Rectal smooth muscle tissue (tissue), 1 donor: Measurements from ENCODE around the gene FAM149B1.
A peak's percentile ranks its signal among the peaks of the same experiment; 100 is the strongest.
"Not testable (repeated sequence)": the region's sequence is repeated elsewhere in the genome, so short reads cannot be mapped to it uniquely, and the experiment has no call there.

Source experiments
- H3K27ac ChIP-seq: one replicate; pipeline ENCODE4 v1.7.0; 2013; ENCODE audit warnings: low read depth, low read length, inconsistent platforms
- H3K27me3 ChIP-seq: one replicate; pipeline ENCODE4 v1.7.0; 2013; ENCODE audit warnings: low read length; ENCODE audit not compliant: control insufficient read depth, insufficient read depth
- H3K36me3 ChIP-seq: one replicate; pipeline ENCODE4 v1.7.0; 2013; ENCODE audit warnings: low read length; ENCODE audit not compliant: control insufficient read depth, insufficient read depth
- H3K4me1 ChIP-seq: one replicate; pipeline ENCODE4 v1.7.0; 2013; ENCODE audit warnings: low read length; ENCODE audit not compliant: control insufficient read depth, insufficient read depth
- H3K4me3 ChIP-seq: one replicate; pipeline ENCODE4 v1.7.0; 2013; ENCODE audit warnings: low read length
- H3K9ac ChIP-seq: one replicate; pipeline ENCODE4 v1.7.0; 2013; ENCODE audit warnings: low read length

FAM149B1 gene

DNA sequence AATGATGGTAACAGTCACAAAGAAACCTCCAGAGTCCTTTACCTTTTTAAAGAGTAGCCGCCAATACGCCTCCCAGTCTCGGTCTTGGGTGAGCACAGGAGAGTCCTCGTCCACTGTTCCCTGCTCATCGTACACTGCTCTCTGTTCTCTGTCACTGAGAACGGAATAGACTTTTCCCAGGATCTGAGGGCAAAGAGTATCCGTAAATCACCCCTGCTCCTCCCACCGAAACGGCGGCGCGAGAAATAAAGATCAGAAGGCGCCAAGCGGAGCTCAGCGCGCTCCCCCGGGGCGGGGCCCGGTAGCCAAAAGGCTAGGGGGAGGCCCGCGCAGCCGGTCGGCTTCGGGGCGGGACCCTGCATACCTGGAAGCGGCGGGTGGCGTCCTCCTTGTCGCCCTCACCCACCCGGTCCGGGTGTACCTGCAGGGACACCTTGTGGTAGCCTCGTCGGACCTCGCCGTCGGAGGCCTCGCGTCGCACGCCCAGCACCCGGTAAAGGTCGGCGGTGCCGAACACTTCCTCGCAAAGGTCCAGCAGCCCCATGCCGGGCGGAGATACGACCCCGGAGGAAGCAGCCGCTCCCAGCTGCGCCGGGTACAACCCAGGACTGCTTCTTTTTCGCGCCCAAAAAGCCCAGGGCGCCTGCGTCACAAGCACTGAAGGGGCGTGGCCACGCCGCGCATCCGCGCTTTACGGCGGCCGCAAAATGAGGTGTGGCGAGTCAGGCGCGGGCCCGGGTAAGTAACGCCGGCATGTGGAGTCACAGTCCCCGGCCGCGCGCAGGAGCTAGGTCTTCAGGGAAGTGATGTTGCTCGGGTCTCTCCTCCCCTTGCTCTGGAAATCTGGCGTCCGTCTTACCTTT is 79.0 kb downstream of the FAM149B1 start, which contains the start of gene DNAJC9:
TSS of gene DNAJC9 (minus strand) at position 610 of the 863 bp plus-strand sequence. CDS start at position 544, 66 bp downstream.
- Histone ChIP-seq H3K27ac (peak within 1 kb of the TSS; percentile 63), H3K9ac (peak within 1 kb of the TSS; percentile 68), H3K36me3 (peaks cover 11% of the 10 kb centered on the region), H3K4me3 (peak within 1 kb of the TSS; percentile 95), H3K27me3 (no peaks in the 10 kb centered on the region), H3K4me1 (peaks cover 13% of the 10 kb centered on the region)

- peaks cover 13% of the 10 kb centered on the region for H3K4me1 ChIP-seq
- H3K27ac ChIP-seq = peak overlapping the region; percentile 63
- H3K36me3 ChIP-seq = peaks cover 11% of the 10 kb centered on the region
- no peaks in the 10 kb centered on the region for H3K27me3 ChIP-seq
- H3K9ac ChIP-seq = peak overlapping the region; percentile 58
- peak overlapping the region; percentile 95 for H3K4me3 ChIP-seq
Observed at GRCh38 chr10:73247509-73248258, 79.8 kb downstream of the FAM149B1 start.

GRCh38 chr10:73248259-73248724 is 80.4 kb downstream of the FAM149B1 start:
- no peak overlapping the region for H3K4me3 ChIP-seq
- H3K9ac ChIP-seq = no peak overlapping the region
- no peak overlapping the region for H3K27ac ChIP-seq
- H3K4me1 ChIP-seq = peaks cover 14% of the 10 kb centered on the region
- peaks cover 8% of the 10 kb centered on the region for H3K36me3 ChIP-seq
- H3K27me3 ChIP-seq = no peaks in the 10 kb centered on the region

GRCh38 chr10:73251683-73252444 is 83.9 kb downstream of the FAM149B1 start:
- Histone ChIP-seq H3K9ac (peak overlapping the region; percentile 91), H3K4me3 (peak overlapping the region; percentile 91), H3K36me3 (no peaks in the 10 kb centered on the region), H3K27me3 (no peaks in the 10 kb centered on the region), H3K4me1 (peaks cover 13% of the 10 kb centered on the region), H3K27ac (peak overlapping the region; percentile 88)

DNA sequence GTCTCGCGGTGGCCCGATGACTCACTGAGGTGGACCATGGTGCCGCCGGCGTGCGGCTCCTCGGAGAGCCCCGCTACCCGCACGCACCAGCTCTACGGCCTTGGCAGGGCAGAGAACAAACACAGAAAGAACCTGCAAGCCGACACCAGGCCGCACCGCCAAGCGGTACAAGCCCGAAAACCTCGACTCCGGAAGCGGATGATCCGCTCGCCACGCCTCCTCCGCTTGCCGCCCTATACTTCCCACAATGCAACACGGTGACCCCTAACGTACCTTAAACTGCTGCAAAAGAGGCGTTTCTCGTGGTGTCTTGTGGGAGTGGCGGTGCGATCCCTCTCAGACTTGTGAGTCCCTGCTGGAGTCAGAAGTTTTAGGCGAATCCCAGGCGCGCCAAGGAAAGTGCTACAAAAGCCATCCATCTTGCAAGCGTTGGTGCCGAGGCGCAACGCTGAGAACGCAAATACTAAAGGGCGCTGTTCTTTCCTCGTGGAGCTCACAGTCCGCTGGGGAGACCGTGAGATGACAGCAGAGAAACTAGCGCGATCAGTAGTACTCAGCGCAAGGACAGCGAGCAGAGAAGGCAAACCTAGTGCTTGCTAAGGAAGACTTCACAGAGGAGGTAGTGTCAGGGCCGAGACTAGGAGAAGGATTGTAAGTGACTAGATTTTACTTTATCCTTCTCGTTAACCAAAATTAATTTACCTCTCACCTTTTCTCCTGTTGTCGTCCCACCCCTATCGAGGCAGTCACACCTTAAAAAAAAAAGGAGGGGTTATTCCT is 84.7 kb downstream of the FAM149B1 start, which contains the start of gene MRPS16:
TSS of gene MRPS16 (minus strand) at position 200 of the 780 bp plus-strand sequence. CDS start at position 38, 162 bp downstream.
- H3K27ac ChIP-seq = peak within 1 kb of the TSS; percentile 88

GRCh38 chr10:73253225-73253555 is 85.3 kb downstream of the FAM149B1 start:
- peak overlapping the region; percentile 91 for H3K4me3 ChIP-seq
- no peaks in the 10 kb centered on the region for H3K36me3 ChIP-seq
- peak overlapping the region; percentile 88 for H3K27ac ChIP-seq
- no peaks in the 10 kb centered on the region for H3K27me3 ChIP-seq
- peaks cover 8% of the 10 kb centered on the region for H3K4me1 ChIP-seq
- H3K9ac ChIP-seq = peak overlapping the region; percentile 85

More for the DNA sequence above, 84.7 kb downstream of the FAM149B1 start, which contains the start of gene MRPS16:
- Histone ChIP-seq H3K27me3 (no peaks in the 10 kb centered on the region), H3K36me3 (no peaks in the 10 kb centered on the region), H3K9ac (peak within 1 kb of the TSS; percentile 91), H3K4me1 (peaks cover 11% of the 10 kb centered on the region), H3K4me3 (peak within 1 kb of the TSS; percentile 91)

GRCh38 chr10:73258612-73259011 is 90.7 kb downstream of the FAM149B1 start:
- H3K36me3 ChIP-seq, H3K27me3 ChIP-seq, H3K4me3 ChIP-seq, H3K9ac ChIP-seq, H3K27ac ChIP-seq, H3K4me1 ChIP-seq: not testable (repeated sequence)

DNA sequence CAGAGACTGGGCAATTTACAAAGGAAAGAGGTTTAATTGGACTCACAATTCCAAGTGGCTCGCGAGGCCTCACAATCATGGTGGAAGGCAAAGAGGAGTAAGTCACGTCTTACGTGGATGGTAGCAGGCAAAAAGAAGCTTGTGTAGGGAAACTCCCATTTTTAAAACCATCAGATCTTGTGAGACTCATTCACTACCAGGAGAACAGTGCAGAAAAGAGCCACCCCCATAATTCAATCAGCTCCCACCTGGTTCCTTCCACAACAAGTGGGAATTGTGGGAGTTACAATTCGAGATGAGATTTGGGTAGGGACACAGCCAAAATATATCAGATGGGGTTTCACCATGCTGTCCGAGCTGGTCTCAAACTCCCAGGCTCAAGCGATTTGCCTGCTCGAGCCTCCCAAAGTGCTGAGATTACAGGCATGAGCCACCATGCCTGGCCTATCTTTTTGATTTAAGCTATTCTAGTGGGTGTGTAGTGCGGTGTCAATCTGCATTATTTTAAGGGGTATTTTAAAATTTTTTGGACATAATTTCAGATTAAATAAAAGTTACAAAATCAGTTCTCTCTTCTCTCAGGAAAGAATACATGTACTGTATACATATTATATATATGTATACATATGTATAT is 93.6 kb downstream of the FAM149B1 start:
- no peaks in the 10 kb centered on the region for H3K27me3 ChIP-seq
- no peaks in the 10 kb centered on the region for H3K36me3 ChIP-seq
- H3K27ac ChIP-seq = no peak overlapping the region
- no peaks in the 10 kb centered on the region for H3K4me1 ChIP-seq
- H3K4me3 ChIP-seq = no peak overlapping the region
- no peak overlapping the region for H3K9ac ChIP-seq

- no peaks in the 10 kb centered on the region for H3K4me1 ChIP-seq
- H3K9ac ChIP-seq = no peak overlapping the region
- H3K36me3 ChIP-seq = no peaks in the 10 kb centered on the region
- H3K27ac ChIP-seq = no peak overlapping the region
- no peaks in the 10 kb centered on the region for H3K27me3 ChIP-seq
- no peak overlapping the region for H3K4me3 ChIP-seq
Observed at GRCh38 chr10:73262105-73262730, 94.3 kb downstream of the FAM149B1 start.

DNA sequence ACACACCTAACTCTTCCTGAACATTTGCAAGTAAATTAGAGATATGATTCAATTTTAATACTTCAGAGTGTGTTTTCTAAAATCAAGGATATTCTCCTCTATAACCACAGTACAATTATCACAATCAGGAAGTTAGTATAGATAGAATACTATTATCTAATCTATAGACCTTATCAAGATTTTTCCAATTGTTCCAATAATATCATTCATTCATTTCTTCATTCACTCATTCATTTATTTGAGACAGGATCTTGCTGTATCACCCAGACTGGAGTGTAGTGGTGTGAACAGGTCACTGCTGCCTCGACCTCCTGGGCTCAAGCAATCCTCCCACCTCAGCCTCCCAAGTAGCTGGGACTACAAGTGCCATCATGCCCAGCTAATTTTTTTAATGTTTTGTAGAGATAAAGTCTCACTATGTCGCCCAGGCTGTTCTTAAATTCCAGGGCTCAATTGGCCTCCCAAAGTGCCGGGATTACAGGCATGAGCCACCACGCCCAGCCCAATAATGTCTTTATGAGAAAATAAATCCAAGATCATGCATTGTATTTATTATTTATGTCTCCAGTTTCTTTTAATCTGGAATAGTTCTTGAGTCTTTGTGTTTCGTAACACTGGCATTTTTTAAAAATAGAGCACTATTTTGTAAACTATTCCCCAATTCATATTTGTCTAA is 95.1 kb downstream of the FAM149B1 start:
- H3K27me3 ChIP-seq = no peaks in the 10 kb centered on the region
- H3K9ac ChIP-seq = no peak overlapping the region
- H3K27ac ChIP-seq = no peak overlapping the region

More for the DNA sequence above, 95.1 kb downstream of the FAM149B1 start:
- no peaks in the 10 kb centered on the region for H3K4me1 ChIP-seq
- H3K36me3 ChIP-seq = no peaks in the 10 kb centered on the region
- H3K4me3 ChIP-seq = no peak overlapping the region
